Activated CD4-positive, CD25-positive, alpha-beta regulatory T cell treated with anti-CD3 and anti-CD28 coated beads, Interleukin-2, amount 50 U/mL, for 72 hours (primary cell): ENCODE measurements around the gene OPALIN.

Source experiments
- DNase-seq: peaks from one replicate; pipeline ENCODE4 v3.0.0; 2021

OPALIN gene

GRCh38 chr10:96358851-96359540 is at the start of gene OPALIN:
Gene OPALIN (minus strand): TSS chr10:96359002. CDS start chr10:96358896, 106 bp downstream.
- no peak for DNase-seq

GRCh38 chr10:96408201-96408600 is 49.4 kb upstream of the OPALIN start:
- no peak for DNase-seq

- no peak for DNase-seq
Measured at GRCh38 chr10:96407560-96408069, 48.8 kb upstream of the OPALIN start.

- DNase-seq, result no peak
Measured at GRCh38 chr10:96406091-96406490, 47.3 kb upstream of the OPALIN start.

GRCh38 chr10:96402417-96403305 is 43.9 kb upstream of the OPALIN start:
- DNase-seq, result no peak

GRCh38 chr10:96401036-96401435 is 42.2 kb upstream of the OPALIN start:
- DNase-seq, result no peak

- DNase-seq, result no peak
Measured at GRCh38 chr10:96400465-96400864, 41.7 kb upstream of the OPALIN start.

- no peak for DNase-seq
Measured at GRCh38 chr10:96397902-96398301, 39.1 kb upstream of the OPALIN start.

GRCh38 chr10:96395931-96396877 is 37.4 kb upstream of the OPALIN start:
- DNase-seq, result peak; percentile 61

GRCh38 chr10:96390460-96390864 is 31.7 kb upstream of the OPALIN start:
- no peak for DNase-seq

GRCh38 chr10:96389785-96390184 is 31.0 kb upstream of the OPALIN start:
- no peak for DNase-seq

GRCh38 chr10:96387601-96388000 is 28.8 kb upstream of the OPALIN start:
- DNase-seq, result no peak

- DNase-seq, result no peak
Measured at GRCh38 chr10:96387161-96387560, 28.4 kb upstream of the OPALIN start.

GRCh38 chr10:96384506-96384905 is 25.7 kb upstream of the OPALIN start:
- DNase-seq, result no peak

- no peak for DNase-seq
Measured at GRCh38 chr10:96380821-96381220, 22.0 kb upstream of the OPALIN start.

- no peak for DNase-seq
Measured at GRCh38 chr10:96379758-96380157, 21.0 kb upstream of the OPALIN start.

GRCh38 chr10:96378741-96379140 is 19.9 kb upstream of the OPALIN start:
- no peak for DNase-seq

- no peak for DNase-seq
Measured at GRCh38 chr10:96377816-96378294, 19.1 kb upstream of the OPALIN start.

- DNase-seq, result no peak
Measured at GRCh38 chr10:96376483-96376882, 17.7 kb upstream of the OPALIN start.

- peak; percentile 71 for DNase-seq
Measured at GRCh38 chr10:96374985-96375830, 16.4 kb upstream of the OPALIN start.

- no peak for DNase-seq
Measured at GRCh38 chr10:96374639-96374984, 15.8 kb upstream of the OPALIN start.

- no peak for DNase-seq
Measured at GRCh38 chr10:96374004-96374403, 15.2 kb upstream of the OPALIN start.
